ENCODE measurements around the gene RIPOR2. TPM values are rescaled to one million over a fixed set of nuclear protein-coding genes. Genes with fewer than 3 reads are reported as not detected.

Gene RIPOR2
- total RNA-seq, 4 donors from 2014 or later = 5.2 to 34.0 (median 21.2) TPM

- no peak for DNase-seq
- no peak overlapping the region for H3K4me3 ChIP-seq
- no peaks in the 10 kb centered on the region for H3K4me1 ChIP-seq
- no peak for ATAC-seq
- in situ Hi-C loops (cut with MboI; ENCODE audit: low sequenced_read_pairs in 4 of 4) (no loop called here), intact Hi-C loops (cut with DNase I; ENCODE audit: low total_unique reads) (no loop called here)
- H3K36me3 ChIP-seq = no peaks in the 10 kb centered on the region
- no peaks in the 10 kb centered on the region for H3K9me3 ChIP-seq
- no peak overlapping the region for H3K27ac ChIP-seq
- H3K27me3 ChIP-seq = no peaks in the 10 kb centered on the region
- TF ChIP-seq POLR2A (IDR thresholded peaks at IDR 0.05) (no peak), CTCF (IDR thresholded peaks at IDR 0.05 in 4 of 5, conservative IDR thresholded peaks at IDR 0.05 in 1 of 5) (no peak)
These were observed 28.3 kb upstream of the RIPOR2 start for GRCh38 chr6:24963887-24964570.

DNA sequence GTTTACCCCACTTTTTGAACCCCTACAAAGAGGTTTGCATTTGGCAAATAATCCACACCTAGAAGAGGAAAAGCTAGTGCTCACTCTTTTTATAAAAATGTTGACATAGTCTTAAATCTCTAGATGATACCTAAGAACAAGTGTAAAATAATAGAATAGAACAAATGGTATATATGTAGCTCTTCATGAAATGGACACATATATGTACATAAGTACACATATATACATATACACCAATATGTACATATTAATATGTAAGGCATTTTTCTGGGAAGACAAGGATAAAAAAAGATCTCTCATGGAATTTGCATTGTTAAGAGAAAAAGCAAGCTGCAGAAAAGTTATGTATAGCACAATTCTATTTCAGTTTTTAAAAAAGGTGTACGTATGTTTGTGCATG, 27.6 kb upstream of the RIPOR2 start:
- intact Hi-C loops (cut with DNase I; ENCODE audit: low total_unique reads) = no loop called here
- DNase-seq = no peak
- Histone ChIP-seq H3K27me3 (no peaks in the 10 kb centered on the region), H3K27ac (no peak overlapping the region), H3K4me1 (no peaks in the 10 kb centered on the region), H3K9me3 (no peaks in the 10 kb centered on the region), H3K36me3 (no peaks in the 10 kb centered on the region), H3K4me3 (no peak overlapping the region)
- in situ Hi-C loops (cut with MboI; ENCODE audit: low sequenced_read_pairs in 4 of 4) = no loop called here
- ATAC-seq = no peak
- TF ChIP-seq POLR2A (IDR thresholded peaks at IDR 0.05) (no peak), CTCF (IDR thresholded peaks at IDR 0.05 in 4 of 5, conservative IDR thresholded peaks at IDR 0.05 in 1 of 5) (no peak)

DNA sequence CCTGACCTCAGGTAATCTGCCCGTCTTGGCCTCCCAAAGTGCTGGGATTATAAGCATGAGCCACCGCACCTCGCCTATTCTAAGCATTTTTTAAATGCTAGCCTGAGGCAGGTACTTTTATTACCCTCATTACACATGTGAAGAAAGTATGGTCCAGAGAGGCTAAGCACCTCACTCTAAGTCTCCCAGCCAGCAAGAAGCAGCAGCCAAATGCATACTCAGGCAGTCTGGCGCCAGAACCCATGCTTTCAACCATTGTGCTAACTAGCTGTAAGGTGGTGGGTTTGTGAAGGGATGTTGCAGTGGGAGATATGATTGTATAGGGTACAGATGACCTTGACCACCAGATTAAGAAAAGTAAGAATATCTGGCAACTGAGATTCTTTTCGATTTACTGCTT, 26.1 kb upstream of the RIPOR2 start:
- ATAC-seq (no peak), DNase-seq (no peak)
- H3K4me1 ChIP-seq = no peaks in the 10 kb centered on the region
- TF ChIP-seq CTCF (IDR thresholded peaks at IDR 0.05 in 4 of 5, conservative IDR thresholded peaks at IDR 0.05 in 1 of 5) = no peak
- TF ChIP-seq POLR2A (IDR thresholded peaks at IDR 0.05) = no peak
- H3K9me3 ChIP-seq = no peaks in the 10 kb centered on the region
- H3K27ac ChIP-seq = no peak overlapping the region
- intact Hi-C loops (cut with DNase I; ENCODE audit: low total_unique reads) (no loop called here), in situ Hi-C loops (cut with MboI; ENCODE audit: low sequenced_read_pairs in 4 of 4) (no loop called here)
- H3K27me3 ChIP-seq = no peaks in the 10 kb centered on the region
- no peak overlapping the region for H3K4me3 ChIP-seq
- H3K36me3 ChIP-seq = no peaks in the 10 kb centered on the region

- intact Hi-C loops (cut with DNase I; ENCODE audit: low total_unique reads) = no loop called here
- Histone ChIP-seq H3K4me1 (no peaks in the 10 kb centered on the region), H3K9me3 (no peaks in the 10 kb centered on the region), H3K27ac (no peak overlapping the region), H3K36me3 (no peaks in the 10 kb centered on the region), H3K27me3 (no peaks in the 10 kb centered on the region), H3K4me3 (no peak overlapping the region)
- in situ Hi-C loops (cut with MboI; ENCODE audit: low sequenced_read_pairs in 4 of 4) = no loop called here
- TF ChIP-seq CTCF (IDR thresholded peaks at IDR 0.05 in 4 of 5, conservative IDR thresholded peaks at IDR 0.05 in 1 of 5) (no peak), POLR2A (IDR thresholded peaks at IDR 0.05) (no peak)
- no peak for ATAC-seq
- no peak for DNase-seq
These were observed 25.3 kb upstream of the RIPOR2 start for GRCh38 chr6:24960991-24961475.

GRCh38 chr6:24959319-24959718, 23.6 kb upstream of the RIPOR2 start:
- Histone ChIP-seq H3K4me1 (no peaks in the 10 kb centered on the region), H3K9me3 (no peaks in the 10 kb centered on the region), H3K27ac (no peak overlapping the region), H3K36me3 (no peaks in the 10 kb centered on the region), H3K4me3 (no peak overlapping the region), H3K27me3 (no peaks in the 10 kb centered on the region)
- intact Hi-C loops (cut with DNase I; ENCODE audit: low total_unique reads) (no loop called here), in situ Hi-C loops (cut with MboI; ENCODE audit: low sequenced_read_pairs in 4 of 4) (no loop called here)
- no peak for DNase-seq
- no peak for TF ChIP-seq CTCF (IDR thresholded peaks at IDR 0.05 in 4 of 5, conservative IDR thresholded peaks at IDR 0.05 in 1 of 5)
- no peak for ATAC-seq
